Keratinocyte (primary cell): ENCODE measurements around the gene TRAPPC11. TPM values are rescaled to one million over a fixed set of nuclear protein-coding genes. Genes with fewer than 3 reads are reported as not detected.

Experiments
- DNase-seq: peaks from one replicate; pipeline ENCODE4 v3.0.0-alpha.2; 2011; ENCODE audit warnings: low read depth, missing footprints, low spot score
- FAIRE-seq: peaks from 2 replicates; lab custom pipeline; 2011; peaks lifted over from hg19 to GRCh38; lab: Jason Lieb, UNC
- H2AFZ ChIP-seq: 2 replicates; pipeline ENCODE4 v1.6.0; 2012; ENCODE audit warnings: low read length, control low read depth, inconsistent platforms; ENCODE audit not compliant: control insufficient read depth
- H3K27ac ChIP-seq: 2 replicates; pipeline ENCODE4 v1.5.1; 2011; ENCODE audit warnings: low read length; ENCODE audit not compliant: control insufficient read depth, insufficient read depth
- H3K27me3 ChIP-seq: 3 replicates; pipeline ENCODE4 v1.6.0; 2011; ENCODE audit warnings: low read length; ENCODE audit not compliant: control insufficient read depth, insufficient read depth; ENCODE audit errors: extremely low read depth
- H3K36me3 ChIP-seq, 2 experiments: 2 replicates in 1 of 2; 3 replicates in 1 of 2; pipeline ENCODE4 v1.5.1; 2011; ENCODE audit warnings: low read length in 2 of 2, mild to moderate bottlenecking in 1 of 2; ENCODE audit not compliant: control insufficient read depth in 2 of 2, insufficient read depth in 2 of 2; ENCODE audit errors: extremely low read depth in 1 of 2
- H3K4me1 ChIP-seq: 3 replicates; pipeline ENCODE4 v1.5.1; 2011; ENCODE audit warnings: low read length; ENCODE audit not compliant: control insufficient read depth, insufficient read depth; ENCODE audit errors: extremely low read depth
- H3K4me2 ChIP-seq: 3 replicates; pipeline ENCODE4 v1.6.0; 2011; ENCODE audit warnings: low read depth, low read length; ENCODE audit not compliant: control insufficient read depth, insufficient read depth; ENCODE audit errors: extremely low read depth
- H3K4me3 ChIP-seq, 3 experiments: fragments of 200-600 bp in 1 of 3; sonication (generic) in 1 of 3; 2 replicates in 2 of 3; 3 replicates in 1 of 3; pipeline ENCODE4 v1.5.1; 2011 to 2016; ENCODE audit warnings: low read length in 3 of 3, mild to moderate bottlenecking in 3 of 3, control low read depth in 2 of 3, inconsistent platforms in 1 of 3, low read depth in 1 of 3, mixed read lengths in 1 of 3, mixed run types in 1 of 3, moderate library complexity in 1 of 3; ENCODE audit not compliant: control insufficient read depth in 2 of 3, insufficient read depth in 2 of 3; ENCODE audit errors: extremely low read depth in 1 of 3
- H3K79me2 ChIP-seq: 2 replicates; pipeline ENCODE4 v1.6.0; 2012; ENCODE audit warnings: low read length; ENCODE audit not compliant: control insufficient read depth, insufficient read depth
- H3K9ac ChIP-seq: 3 replicates; pipeline ENCODE4 v1.6.0; 2011; ENCODE audit warnings: low read length; ENCODE audit not compliant: control insufficient read depth, insufficient read depth; ENCODE audit errors: extremely low read depth
- H3K9me1 ChIP-seq: 3 replicates; pipeline ENCODE4 v1.6.0; 2011; ENCODE audit warnings: low read length; ENCODE audit not compliant: control insufficient read depth, insufficient read depth; ENCODE audit errors: extremely low read depth
- H3K9me3 ChIP-seq: 2 replicates; pipeline ENCODE4 v1.5.1; 2012; ENCODE audit warnings: low read depth, low read length; ENCODE audit not compliant: control insufficient read depth
- H4K20me1 ChIP-seq: 3 replicates; pipeline ENCODE4 v1.6.0; 2011; ENCODE audit warnings: low read length; ENCODE audit not compliant: control insufficient read depth, insufficient read depth; ENCODE audit errors: extremely low read depth
- EZH2 ChIP-seq: IDR thresholded peaks from one replicate; pipeline ENCODE4 v1.6.1; 2012; ENCODE audit warnings: inconsistent platforms, mild to moderate bottlenecking, low read length, moderate library complexity
- dilution Hi-C: fragments of 300-500 bp; cut with MboI; formaldehyde crosslinking; loops from one replicate; pipeline ENCODE4 v1.7.0; 2020; ENCODE audit warnings: low sequenced_read_pairs; ENCODE audit not compliant: extremely low pct_ligation_motif_present
- polyA plus RNA-seq, 5 experiments: library from polyadenylated mRNA; depleted of rRNA in 3 of 5; stranded (reverse) in 3 of 5; stranded (forward) in 1 of 5; unstranded in 1 of 5; fragments of >200 nt; gene quantifications; 1 replicate in 1 of 5; 2 replicates in 3 of 5; 3 replicates in 1 of 5; pipeline versions ENCODE4 v1.2.1 to v1.2.3, GENCODE V29; 2011 to 2012; ENCODE audit warnings: missing spikeins in 2 of 5, low read depth in 1 of 5, low replicate concordance in 1 of 5
- TF ChIP-seq, protein P1 (sequence below), 3 experiments: IDR thresholded peaks in 1 of 3; conservative IDR thresholded peaks in 1 of 3; optimal IDR thresholded peaks in 1 of 3; 2 replicates in 2 of 3; 3 replicates in 1 of 3; pipeline versions ENCODE3 to v1.5.1; 2011; ENCODE audit warnings: low read length in 3 of 3, mild to moderate bottlenecking in 3 of 3, moderate library complexity in 2 of 3, control low read depth in 1 of 3, inconsistent platforms in 1 of 3; ENCODE audit not compliant: insufficient read depth in 2 of 3; ENCODE audit errors: extremely low read depth in 1 of 3

The TRAPPC11 gene
- polyA plus RNA-seq, 1 donor (not counting 4 experiments of a cell fraction or from before 2014, with no cell fraction given): 42.5 TPM

DNA sequence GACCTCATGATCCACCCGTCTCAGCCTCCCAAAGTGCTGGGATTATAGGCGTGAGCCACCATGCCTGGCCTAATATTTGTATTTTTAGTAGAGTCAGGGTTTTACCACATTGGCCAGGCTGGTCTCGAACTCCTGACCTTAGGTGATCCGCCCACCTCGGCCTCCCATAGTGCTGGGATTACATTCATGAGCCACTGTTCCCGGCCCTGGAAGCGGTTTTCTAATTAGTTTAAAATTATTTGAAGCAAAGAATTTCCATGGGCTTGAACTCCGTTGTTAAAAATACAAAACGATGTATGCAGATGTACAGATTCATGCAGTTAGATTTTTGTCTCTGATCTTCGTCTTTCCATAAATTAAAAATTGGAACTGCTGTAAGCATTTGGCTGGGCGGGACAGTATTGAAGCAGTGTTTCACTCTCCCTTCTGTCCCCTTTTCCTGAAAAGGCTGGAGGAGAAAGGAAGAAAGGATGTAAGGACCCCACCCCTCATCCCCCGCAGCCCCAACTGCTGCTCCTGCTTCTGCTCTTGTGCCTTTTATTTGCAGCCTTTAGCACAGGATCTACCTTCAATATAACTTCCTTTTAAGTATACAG lies 12.0 kb downstream of the TRAPPC11 start:
- Histone ChIP-seq H4K20me1 (no peaks in the 10 kb centered on the region), H3K4me3 (no peak overlapping the region), H3K36me3 (peaks cover 0 to 11% of the 10 kb centered on the region in 2 experiments), H3K9ac (no peak overlapping the region), H3K27ac (no peak overlapping the region), H3K4me1 (no peaks in the 10 kb centered on the region), H2AFZ (no peak overlapping the region), H3K27me3 (no peaks in the 10 kb centered on the region), H3K9me1 (no peaks in the 10 kb centered on the region), H3K79me2 (no peaks in the 10 kb centered on the region), H3K9me3 (no peaks in the 10 kb centered on the region), H3K4me2 (no peak overlapping the region)
- no peak for DNase-seq
- TF ChIP-seq EZH2: no peak
- TF ChIP-seq, protein P1, sequence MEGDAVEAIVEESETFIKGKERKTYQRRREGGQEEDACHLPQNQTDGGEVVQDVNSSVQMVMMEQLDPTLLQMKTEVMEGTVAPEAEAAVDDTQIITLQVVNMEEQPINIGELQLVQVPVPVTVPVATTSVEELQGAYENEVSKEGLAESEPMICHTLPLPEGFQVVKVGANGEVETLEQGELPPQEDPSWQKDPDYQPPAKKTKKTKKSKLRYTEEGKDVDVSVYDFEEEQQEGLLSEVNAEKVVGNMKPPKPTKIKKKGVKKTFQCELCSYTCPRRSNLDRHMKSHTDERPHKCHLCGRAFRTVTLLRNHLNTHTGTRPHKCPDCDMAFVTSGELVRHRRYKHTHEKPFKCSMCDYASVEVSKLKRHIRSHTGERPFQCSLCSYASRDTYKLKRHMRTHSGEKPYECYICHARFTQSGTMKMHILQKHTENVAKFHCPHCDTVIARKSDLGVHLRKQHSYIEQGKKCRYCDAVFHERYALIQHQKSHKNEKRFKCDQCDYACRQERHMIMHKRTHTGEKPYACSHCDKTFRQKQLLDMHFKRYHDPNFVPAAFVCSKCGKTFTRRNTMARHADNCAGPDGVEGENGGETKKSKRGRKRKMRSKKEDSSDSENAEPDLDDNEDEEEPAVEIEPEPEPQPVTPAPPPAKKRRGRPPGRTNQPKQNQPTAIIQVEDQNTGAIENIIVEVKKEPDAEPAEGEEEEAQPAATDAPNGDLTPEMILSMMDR (optimal IDR thresholded peaks at IDR 0.05 in 1 of 3, IDR thresholded peaks at IDR 0.05 in 1 of 3, conservative IDR thresholded peaks at IDR 0.05 in 1 of 3; ENCODE audit: extremely low read depth in 1 of 3, insufficient read depth in 2 of 3, low read length in 3 of 3): no peak
- dilution Hi-C loops: no loop called here
- no peak for FAIRE-seq

DNA sequence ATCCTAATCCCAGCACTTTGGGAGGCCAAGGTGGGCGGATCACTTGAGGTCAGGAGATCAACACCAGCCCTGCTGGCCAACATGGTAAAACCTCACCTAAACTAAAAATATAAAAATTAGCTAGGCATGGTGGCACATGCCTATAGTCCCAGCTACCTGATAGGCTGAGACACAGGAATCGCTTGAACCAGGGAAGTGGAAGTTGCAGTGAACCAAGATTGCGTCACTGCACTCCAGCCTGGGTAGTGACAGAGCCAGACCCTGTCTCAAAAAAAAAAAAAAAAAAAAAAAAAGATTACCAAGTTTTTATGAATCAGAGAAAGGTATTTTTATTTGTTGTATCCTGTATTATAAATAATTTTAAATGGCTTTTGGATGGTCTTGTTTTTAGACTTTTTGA lies 15.1 kb downstream of the TRAPPC11 start:
- H3K9ac ChIP-seq: no peak overlapping the region
- no peaks in the 10 kb centered on the region for H3K79me2 ChIP-seq
- no peaks in the 10 kb centered on the region for H3K9me1 ChIP-seq
- no peak overlapping the region for H2AFZ ChIP-seq
- H4K20me1 ChIP-seq: no peaks in the 10 kb centered on the region
- H3K4me1 ChIP-seq: no peaks in the 10 kb centered on the region
- no peaks in the 10 kb centered on the region for H3K9me3 ChIP-seq
- dilution Hi-C loops: no loop called here
- no peak overlapping the region for H3K4me3 ChIP-seq
- no peaks in the 10 kb centered on the region for H3K27me3 ChIP-seq
- FAIRE-seq: no peak
- no peak for DNase-seq
- TF ChIP-seq, protein P1 (optimal IDR thresholded peaks at IDR 0.05 in 1 of 3, IDR thresholded peaks at IDR 0.05 in 1 of 3, conservative IDR thresholded peaks at IDR 0.05 in 1 of 3; ENCODE audit: extremely low read depth in 1 of 3, insufficient read depth in 2 of 3, low read length in 3 of 3): no peak
- TF ChIP-seq EZH2: no peak
- no peak overlapping the region for H3K4me2 ChIP-seq
- H3K27ac ChIP-seq: no peak overlapping the region
- peaks cover 1 to 7% of the 10 kb centered on the region in 2 experiments for H3K36me3 ChIP-seq
